ENCODE measurements around the gene TASP1.

DNA sequence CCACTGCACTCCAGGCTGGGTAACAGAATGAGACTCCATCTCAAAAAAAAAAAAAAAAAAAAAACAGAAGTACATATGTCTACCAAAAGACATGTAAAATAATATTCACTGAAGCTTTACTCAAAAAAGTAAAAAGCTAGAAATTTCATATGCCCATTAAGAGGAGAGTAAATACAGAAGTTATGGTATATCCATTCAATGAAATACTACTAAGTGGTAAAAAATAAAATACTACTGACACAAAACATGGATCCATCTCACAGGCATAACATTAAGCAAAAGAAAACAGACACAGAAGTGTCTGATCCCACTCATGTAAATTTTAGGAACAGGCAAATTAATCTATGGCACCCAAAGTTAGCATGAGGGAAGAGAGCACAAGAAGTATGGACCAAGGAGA lies 52.6 kb downstream of the TASP1 start:
- TF ChIP-seq, protein P1, sequence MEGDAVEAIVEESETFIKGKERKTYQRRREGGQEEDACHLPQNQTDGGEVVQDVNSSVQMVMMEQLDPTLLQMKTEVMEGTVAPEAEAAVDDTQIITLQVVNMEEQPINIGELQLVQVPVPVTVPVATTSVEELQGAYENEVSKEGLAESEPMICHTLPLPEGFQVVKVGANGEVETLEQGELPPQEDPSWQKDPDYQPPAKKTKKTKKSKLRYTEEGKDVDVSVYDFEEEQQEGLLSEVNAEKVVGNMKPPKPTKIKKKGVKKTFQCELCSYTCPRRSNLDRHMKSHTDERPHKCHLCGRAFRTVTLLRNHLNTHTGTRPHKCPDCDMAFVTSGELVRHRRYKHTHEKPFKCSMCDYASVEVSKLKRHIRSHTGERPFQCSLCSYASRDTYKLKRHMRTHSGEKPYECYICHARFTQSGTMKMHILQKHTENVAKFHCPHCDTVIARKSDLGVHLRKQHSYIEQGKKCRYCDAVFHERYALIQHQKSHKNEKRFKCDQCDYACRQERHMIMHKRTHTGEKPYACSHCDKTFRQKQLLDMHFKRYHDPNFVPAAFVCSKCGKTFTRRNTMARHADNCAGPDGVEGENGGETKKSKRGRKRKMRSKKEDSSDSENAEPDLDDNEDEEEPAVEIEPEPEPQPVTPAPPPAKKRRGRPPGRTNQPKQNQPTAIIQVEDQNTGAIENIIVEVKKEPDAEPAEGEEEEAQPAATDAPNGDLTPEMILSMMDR (conservative IDR thresholded peaks at IDR 0.05; ENCODE audit: low read depth, low read length), result no peak
- TF ChIP-seq EZH2 (IDR thresholded peaks at IDR 0.05; ENCODE audit: low read length, unreplicated experiment), result no peak
- TF ChIP-seq EZH2phosphoT487 (IDR thresholded peaks at IDR 0.05; ENCODE audit: borderline replicate concordance, low read length), result no peak
